GM12891 (cell line): Measurements from ENCODE around the gene LASP1.

Experiments
- PAX5 ChIP-seq: IDR thresholded peaks from 2 replicates; pipeline ENCODE4 v1.6.1; 2011; ENCODE audit warnings: low read length, moderate library complexity, mild to moderate bottlenecking; ENCODE audit not compliant: insufficient read depth, severe bottlenecking
- POLR2A ChIP-seq: IDR thresholded peaks from 2 replicates; pipeline ENCODE4 v1.6.1; 2011; ENCODE audit warnings: low read depth, low read length, control low read depth

DNA sequence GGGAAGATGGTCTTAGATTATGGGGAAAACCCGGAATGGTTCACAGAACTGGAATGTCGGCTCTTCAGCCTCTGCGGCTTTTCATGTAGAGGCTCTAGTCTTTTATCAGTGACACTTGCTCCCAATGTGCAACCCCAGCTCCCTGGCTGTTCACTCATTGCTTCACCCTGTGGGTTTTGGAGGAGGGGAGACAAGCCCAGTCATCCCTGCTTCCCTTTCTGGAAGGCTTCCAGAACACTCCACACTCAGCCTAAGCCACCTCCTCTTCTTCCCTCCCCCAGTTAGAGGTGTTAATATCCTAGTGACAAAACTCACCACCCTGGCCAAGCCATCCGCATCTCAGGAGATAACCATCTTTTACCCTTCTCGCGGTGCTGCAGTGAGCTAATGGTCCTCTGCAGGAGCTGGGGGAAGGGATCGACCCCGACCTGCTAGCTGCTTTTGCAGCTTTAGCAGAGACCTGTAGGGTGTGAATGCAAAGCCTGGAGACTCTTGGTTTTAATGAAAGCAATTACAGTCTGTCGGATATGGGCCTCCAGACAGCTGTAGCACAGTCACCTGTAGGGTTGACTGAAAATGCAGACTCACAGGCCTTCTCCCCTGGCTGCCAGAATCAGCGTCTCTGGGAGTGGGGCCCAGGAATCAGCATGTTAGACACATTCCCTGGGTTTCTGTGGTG lies 31.3 kb downstream of the LASP1 start:
- no peak for TF ChIP-seq POLR2A
- no peak for TF ChIP-seq PAX5
